H1 (cell line): ENCODE measurements around the gene CAB39L. TPM values are rescaled to one million over a fixed set of nuclear protein-coding genes. Genes with fewer than 3 reads are reported as not detected.

Experiments used
- CTCF ChIA-PET: fragments of 300-600 bp; sonication (Branson Sonifier 250); formaldehyde crosslinking; loops from one replicate; lab custom pipeline; 2021; ENCODE audit not compliant: partially characterized antibody; lab: Charles Lee
- POLR2A ChIA-PET: fragments of 300-600 bp; sonication (Branson Sonifier 250); formaldehyde crosslinking; loops from one replicate; lab custom pipeline; 2021; ENCODE audit warnings: inconsistent platforms; ENCODE audit not compliant: partially characterized antibody; lab: Charles Lee
- DNase-seq, 2 experiments: peaks; one replicate each; pipeline versions ENCODE4 v3.0.0 to v3.0.0-alpha.2; 2010 to 2022; ENCODE audit warnings: low spot score in 2 of 2, low read depth in 1 of 2, mixed read lengths in 1 of 2
- FAIRE-seq: peaks from 2 replicates; lab custom pipeline; 2011; peaks lifted over from hg19 to GRCh38; lab: Jason Lieb, UNC
- H2AFZ ChIP-seq: 2 replicates; pipeline ENCODE4 v1.8.1; 2012; ENCODE audit warnings: low read length, inconsistent platforms
- H2AK5ac ChIP-seq: 2 replicates; pipeline ENCODE4 v1.6.1; 2013; ENCODE audit warnings: low read depth, low read length
- H2BK120ac ChIP-seq: replicated peaks from 2 replicates; pipeline ENCODE3; 2013; ENCODE audit warnings: low read depth, low read length, inconsistent platforms
- H2BK12ac ChIP-seq: 2 replicates; pipeline ENCODE4 v1.6.1; 2013; ENCODE audit warnings: low read depth, low read length
- H2BK15ac ChIP-seq: 2 replicates; pipeline ENCODE4 v1.6.1; 2013; ENCODE audit warnings: low read length
- H2BK20ac ChIP-seq: 2 replicates; pipeline ENCODE4 v1.6.1; 2013; ENCODE audit warnings: low read length
- H2BK5ac ChIP-seq: 2 replicates; pipeline ENCODE4 v1.6.1; 2013; ENCODE audit warnings: low read depth, low read length
- H3K14ac ChIP-seq: 2 replicates; pipeline ENCODE4 v1.6.1; 2013; ENCODE audit warnings: inconsistent platforms; ENCODE audit not compliant: insufficient read length
- H3K18ac ChIP-seq: 2 replicates; pipeline ENCODE4 v1.6.1; 2013; ENCODE audit warnings: low read length; ENCODE audit errors: extremely low read depth
- H3K23ac ChIP-seq: 2 replicates; pipeline ENCODE4 v1.6.1; 2013; ENCODE audit warnings: inconsistent platforms; ENCODE audit not compliant: insufficient read length
- H3K23me2 ChIP-seq: 2 replicates; pipeline ENCODE4 v1.6.1; 2013; ENCODE audit warnings: low read depth, low read length
- H3K27ac ChIP-seq: 2 replicates; pipeline ENCODE4 v1.6.1; 2011; ENCODE audit warnings: low read depth, low read length, inconsistent platforms
- H3K27me3 ChIP-seq, 4 experiments: replicated peaks in 1 of 4; 1 replicate in 1 of 4; 2 replicates in 3 of 4; pipeline versions ENCODE4 v1.6.1 to v1.8.1; 2011 to 2013; ENCODE audit warnings: low read length in 3 of 4, mild to moderate bottlenecking in 3 of 4, inconsistent platforms in 2 of 4, mixed read lengths in 2 of 4, moderate library complexity in 1 of 4; ENCODE audit not compliant: control insufficient read depth in 3 of 4, insufficient read depth in 3 of 4; ENCODE audit errors: extremely low read depth in 1 of 4
- H3K36me3 ChIP-seq, 4 experiments: 2 replicates each; pipeline versions ENCODE4 v1.6.1 to v1.8.1; 2011 to 2013; ENCODE audit warnings: mild to moderate bottlenecking in 4 of 4, low read length in 3 of 4, moderate library complexity in 2 of 4, control low read depth in 1 of 4, inconsistent platforms in 1 of 4; ENCODE audit not compliant: insufficient read depth in 4 of 4, control insufficient read depth in 2 of 4
- H3K4ac ChIP-seq: replicated peaks from 2 replicates; pipeline ENCODE3; 2013; ENCODE audit warnings: low read length, low read depth, mixed read lengths, inconsistent platforms; ENCODE audit not compliant: insufficient read length
- H3K4me1 ChIP-seq, 4 experiments: replicated peaks in 1 of 4; 1 replicate in 1 of 4; 2 replicates in 3 of 4; pipeline versions ENCODE4 v1.6.1 to v1.8.1; 2011 to 2013; ENCODE audit warnings: low read length in 3 of 4, inconsistent platforms in 2 of 4, mixed read lengths in 1 of 4; ENCODE audit not compliant: insufficient read depth in 4 of 4, control insufficient read depth in 3 of 4
- H3K4me2 ChIP-seq, 2 experiments: 2 replicates each; pipeline versions ENCODE4 v1.6.1 to v1.8.1; 2011 to 2013; ENCODE audit warnings: low read depth in 2 of 2, low read length in 2 of 2, control low read depth in 1 of 2, inconsistent platforms in 1 of 2, mild to moderate bottlenecking in 1 of 2; ENCODE audit not compliant: insufficient read depth in 1 of 2
- H3K4me3 ChIP-seq, 4 experiments: fragments of 200-600, 300-600 bp in 1 of 4; sonication (generic), shearing (Covaris generic), sonication (Bioruptor Twin) in 1 of 4; 2 replicates each; pipeline versions ENCODE4 v1.5.1 to v1.8.1; 2011 to 2016; ENCODE audit warnings: low read length in 4 of 4, low read depth in 3 of 4, control low read depth in 2 of 4, inconsistent platforms in 2 of 4, mild to moderate bottlenecking in 2 of 4, mixed read lengths in 1 of 4, moderate library complexity in 1 of 4; ENCODE audit not compliant: insufficient read depth in 2 of 4; ENCODE audit errors: extremely low read depth in 1 of 4
- H3K56ac ChIP-seq: replicated peaks from 2 replicates; pipeline ENCODE3; 2013; ENCODE audit warnings: low read depth, mild to moderate bottlenecking, mixed read lengths, low read length, inconsistent platforms; ENCODE audit not compliant: insufficient read length
- H3K79me1 ChIP-seq: 2 replicates; pipeline ENCODE4 v1.6.1; 2013; ENCODE audit warnings: low read depth, low read length, control low read depth
- H3K79me2 ChIP-seq, 2 experiments: 2 replicates each; pipeline versions ENCODE4 v1.6.1 to v1.8.1; 2012 to 2013; ENCODE audit warnings: low read length in 2 of 2, mild to moderate bottlenecking in 2 of 2, inconsistent platforms in 1 of 2; ENCODE audit not compliant: insufficient read depth in 2 of 2, control insufficient read depth in 1 of 2
- H3K9ac ChIP-seq, 4 experiments: replicated peaks in 1 of 4; 1 replicate in 1 of 4; 2 replicates in 3 of 4; pipeline versions ENCODE4 v1.6.1 to v1.8.1; 2011 to 2013; ENCODE audit warnings: low read depth in 3 of 4, low read length in 3 of 4, control low read depth in 2 of 4, mild to moderate bottlenecking in 2 of 4, moderate library complexity in 2 of 4, inconsistent platforms in 1 of 4; ENCODE audit errors: extremely low read depth in 1 of 4
- H3K9me3 ChIP-seq, 2 experiments: 2 replicates each; pipeline versions ENCODE4 v1.6.1 to v1.8.1; 2012 to 2013; ENCODE audit warnings: mild to moderate bottlenecking in 2 of 2, moderate library complexity in 2 of 2, control low read depth in 1 of 2, inconsistent platforms in 1 of 2, low read depth in 1 of 2, low read length in 1 of 2, mixed read lengths in 1 of 2; ENCODE audit not compliant: insufficient read depth in 2 of 2
- H4K20me1 ChIP-seq, 2 experiments: replicated peaks in 1 of 2; 2 replicates each; pipeline versions ENCODE3 to v1.8.1; 2011 to 2013; ENCODE audit warnings: inconsistent platforms in 2 of 2, low read length in 2 of 2, mild to moderate bottlenecking in 1 of 2; ENCODE audit not compliant: insufficient read depth in 2 of 2, control insufficient read depth in 1 of 2
- H4K5ac ChIP-seq: 2 replicates; pipeline ENCODE4 v1.6.1; 2013; ENCODE audit warnings: low read length, low read depth, mixed read lengths, inconsistent platforms; ENCODE audit not compliant: insufficient read length
- H4K8ac ChIP-seq: 2 replicates; pipeline ENCODE4 v1.8.0; 2013; ENCODE audit warnings: mild to moderate bottlenecking, moderate library complexity, low read length, inconsistent platforms; ENCODE audit not compliant: insufficient read depth; ENCODE audit errors: extremely low read depth
- H4K91ac ChIP-seq: replicated peaks from 2 replicates; pipeline ENCODE3; 2013; ENCODE audit warnings: low read length, mixed read lengths, inconsistent platforms; ENCODE audit not compliant: insufficient read length
- CREB1 ChIP-seq: IDR thresholded peaks from 2 replicates; pipeline ENCODE4 v1.6.1; 2012; ENCODE audit warnings: inconsistent platforms
- EGR1 ChIP-seq: IDR thresholded peaks from 2 replicates; pipeline ENCODE4 v1.6.1; 2011; ENCODE audit warnings: low read depth, low read length, borderline replicate concordance
- RAD21 ChIP-seq, 2 experiments: IDR thresholded peaks in 1 of 2; conservative IDR thresholded peaks in 1 of 2; 2 replicates each; pipeline ENCODE4 v1.6.1; 2011; ENCODE audit warnings: low read depth in 2 of 2, low read length in 2 of 2, improper control_type of control experiment in 1 of 2, inconsistent platforms in 1 of 2, mild to moderate bottlenecking in 1 of 2, moderate library complexity in 1 of 2
- SAP30 ChIP-seq: fragments of 300-600 bp; sonication (generic); IDR thresholded peaks from 2 replicates; pipeline ENCODE4 v1.7.1; 2012; ENCODE audit warnings: low read length, moderate library complexity, mild to moderate bottlenecking, inconsistent platforms; ENCODE audit not compliant: insufficient read depth, insufficient replicate concordance
- SP2 ChIP-seq: IDR thresholded peaks from 2 replicates; pipeline ENCODE4 v1.6.1; 2012; ENCODE audit warnings: mild to moderate bottlenecking, low read length, inconsistent platforms
- TAF1 ChIP-seq: IDR thresholded peaks from 2 replicates; pipeline ENCODE4 v1.6.1; 2011; ENCODE audit warnings: mild to moderate bottlenecking, low read depth, low read length
- polyA plus RNA-seq, 7 experiments: library from polyadenylated mRNA; depleted of rRNA in 3 of 7; stranded (reverse) in 5 of 7; unstranded in 2 of 7; fragments of >200 nt in 5 of 7; fragments of 200-250 nt in 2 of 7; gene quantifications; 1 replicate in 5 of 7; 2 replicates in 1 of 7; 4 replicates in 1 of 7; pipeline versions ENCODE4 v1.2.1 to v1.2.3, GENCODE V29; 2011 to 2013; ENCODE audit warnings: missing spikeins in 2 of 7, mixed read lengths in 2 of 7
- total RNA-seq: library from RNA; stranded (reverse); fragmentation: NEBNext Ultra II Directional; extraction: Animal tissue kit (Norgen Biotek cat#: 25700); gene quantifications from 2 replicates; pipeline ENCODE4 v1.2.1, GENCODE V29; 2021
- TF ChIP-seq, protein P1 (sequence below): IDR thresholded peaks from 2 replicates; pipeline ENCODE4 v1.6.1; 2012; ENCODE audit warnings: inconsistent platforms

CAB39L gene
- total and polyA plus RNA-seq, 2 of the 8 experiments (the other 6 are each of a cell fraction or from before 2014, with no cell fraction given): 2.5 to 4.8 TPM

DNA sequence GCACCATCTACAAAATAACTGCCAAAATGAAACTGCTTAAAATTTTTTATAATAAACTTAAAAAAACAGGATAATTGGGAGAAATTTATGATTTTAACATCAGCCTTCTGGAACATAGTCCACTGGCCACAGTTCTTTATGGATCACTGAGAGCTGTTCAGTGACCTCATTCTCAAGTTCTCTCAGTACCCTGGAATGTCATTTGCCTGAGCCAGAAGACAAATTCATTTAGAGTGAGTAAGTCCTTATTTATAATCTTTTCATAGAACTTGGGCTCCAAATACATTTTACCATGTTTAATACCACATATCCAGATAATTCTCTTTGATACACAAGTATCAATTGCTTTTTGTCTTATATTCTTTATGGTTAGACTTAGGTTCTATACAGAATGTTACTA, 87.6 kb downstream of the CAB39L start:
- Histone ChIP-seq H3K27ac (no peak overlapping the region), H2BK12ac (no peak overlapping the region), H2BK20ac (no peak overlapping the region), H3K9me3 (no peaks in the 10 kb centered on the region; a peak in 1 of 4 replicates), H3K4me1 (no peaks in the 10 kb centered on the region), H3K4me2 (no peak overlapping the region), H3K18ac (no peak overlapping the region), H4K20me1 (no peaks in the 10 kb centered on the region), H3K4ac (no peak overlapping the region), H3K9ac (no peak overlapping the region), H2AK5ac (no peak overlapping the region), H2BK15ac (no peak overlapping the region), H3K79me1 (no peaks in the 10 kb centered on the region), H3K56ac (no peak overlapping the region), H3K79me2 (no peaks in the 10 kb centered on the region), H3K36me3 (no peaks in the 10 kb centered on the region), H4K91ac (no peak overlapping the region), H4K8ac (no peak overlapping the region), H2BK120ac (no peak overlapping the region), H2BK5ac (no peak overlapping the region), H3K14ac (no peak overlapping the region), H3K23me2 (no peaks in the 10 kb centered on the region), H3K27me3 (no peaks in the 10 kb centered on the region), H3K23ac (no peak overlapping the region), H4K5ac (no peak overlapping the region), H2AFZ (no peak overlapping the region), H3K4me3 (no peak overlapping the region)
- FAIRE-seq (no peak), DNase-seq (no peak)
- CTCF ChIA-PET: no interaction called here
- POLR2A ChIA-PET: no interaction called here
- TF ChIP-seq EGR1: no peak
- TF ChIP-seq SP2: no peak
- TF ChIP-seq RAD21 (IDR thresholded peaks at IDR 0.05 in 1 of 2, conservative IDR thresholded peaks at IDR 0.05 in 1 of 2; ENCODE audit: low read depth in 2 of 2, low read length in 2 of 2): no peak
- TF ChIP-seq SAP30: no peak
- TF ChIP-seq TAF1: no peak
- TF ChIP-seq CREB1: no peak
- TF ChIP-seq, protein P1, sequence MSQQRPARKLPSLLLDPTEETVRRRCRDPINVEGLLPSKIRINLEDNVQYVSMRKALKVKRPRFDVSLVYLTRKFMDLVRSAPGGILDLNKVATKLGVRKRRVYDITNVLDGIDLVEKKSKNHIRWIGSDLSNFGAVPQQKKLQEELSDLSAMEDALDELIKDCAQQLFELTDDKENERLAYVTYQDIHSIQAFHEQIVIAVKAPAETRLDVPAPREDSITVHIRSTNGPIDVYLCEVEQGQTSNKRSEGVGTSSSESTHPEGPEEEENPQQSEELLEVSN: no peak
